ENCODE measurements around the gene RPS6KB2.

RPS6KB2 gene

DNA sequence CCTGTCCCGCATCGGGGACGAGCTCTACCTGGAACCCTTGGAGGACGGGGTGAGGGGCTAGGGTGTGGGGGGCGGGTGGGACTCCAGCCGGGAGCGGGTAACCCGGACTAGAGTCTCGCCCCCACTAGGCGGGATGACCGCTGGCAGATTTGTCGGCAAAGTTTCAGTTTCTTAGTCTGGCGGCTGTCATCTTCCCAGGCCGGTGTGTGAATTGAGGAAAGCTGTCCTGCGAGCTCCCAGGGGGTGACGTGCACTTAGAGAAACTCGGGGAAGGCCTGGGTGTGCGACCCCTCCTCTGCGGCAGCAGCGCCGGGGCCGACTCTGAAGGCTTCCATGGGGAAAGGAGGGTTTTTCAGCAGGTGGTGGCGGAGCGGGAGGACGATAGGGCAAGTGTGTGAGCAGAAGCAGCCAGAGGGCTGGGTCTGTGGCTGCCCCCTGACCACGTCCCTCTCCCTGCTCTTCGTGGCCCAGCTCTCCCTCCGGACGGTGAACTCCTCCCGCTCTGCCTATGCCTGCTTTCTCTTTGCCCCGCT is 36.0 kb upstream of the RPS6KB2 start:
- no peak for DNase-seq (ENCODE audit: low read depth)
- in situ Hi-C loops (cut with HindIII; ENCODE audit: low sequenced_read_pairs): no loop called here
- TF ChIP-seq, protein P1, sequence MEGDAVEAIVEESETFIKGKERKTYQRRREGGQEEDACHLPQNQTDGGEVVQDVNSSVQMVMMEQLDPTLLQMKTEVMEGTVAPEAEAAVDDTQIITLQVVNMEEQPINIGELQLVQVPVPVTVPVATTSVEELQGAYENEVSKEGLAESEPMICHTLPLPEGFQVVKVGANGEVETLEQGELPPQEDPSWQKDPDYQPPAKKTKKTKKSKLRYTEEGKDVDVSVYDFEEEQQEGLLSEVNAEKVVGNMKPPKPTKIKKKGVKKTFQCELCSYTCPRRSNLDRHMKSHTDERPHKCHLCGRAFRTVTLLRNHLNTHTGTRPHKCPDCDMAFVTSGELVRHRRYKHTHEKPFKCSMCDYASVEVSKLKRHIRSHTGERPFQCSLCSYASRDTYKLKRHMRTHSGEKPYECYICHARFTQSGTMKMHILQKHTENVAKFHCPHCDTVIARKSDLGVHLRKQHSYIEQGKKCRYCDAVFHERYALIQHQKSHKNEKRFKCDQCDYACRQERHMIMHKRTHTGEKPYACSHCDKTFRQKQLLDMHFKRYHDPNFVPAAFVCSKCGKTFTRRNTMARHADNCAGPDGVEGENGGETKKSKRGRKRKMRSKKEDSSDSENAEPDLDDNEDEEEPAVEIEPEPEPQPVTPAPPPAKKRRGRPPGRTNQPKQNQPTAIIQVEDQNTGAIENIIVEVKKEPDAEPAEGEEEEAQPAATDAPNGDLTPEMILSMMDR (IDR thresholded peaks at IDR 0.05; ENCODE audit: low read depth, low read length, missing control alignments): no peak
- H3K4me3 ChIP-seq (ENCODE audit: low read depth, low read length): peak overlapping the region; percentile 90

DNA sequence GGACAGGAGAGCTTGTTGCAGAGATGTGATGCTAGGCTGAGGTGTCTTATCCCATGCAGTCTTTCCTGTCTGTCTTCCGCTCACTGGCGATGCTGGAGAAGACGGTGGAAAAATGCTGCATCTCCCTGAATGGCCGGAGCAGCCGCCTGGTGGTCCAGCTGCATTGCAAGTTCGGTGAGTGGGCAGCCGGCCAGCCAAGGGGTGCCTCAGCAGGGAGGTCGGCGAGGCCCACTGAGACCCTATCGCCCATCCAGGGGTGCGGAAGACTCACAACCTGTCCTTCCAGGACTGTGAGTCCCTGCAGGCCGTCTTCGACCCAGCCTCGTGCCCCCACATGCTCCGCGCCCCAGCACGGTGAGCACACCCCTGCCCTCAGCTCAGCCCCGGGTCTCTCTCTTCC is 34.9 kb upstream of the RPS6KB2 start:
- in situ Hi-C loops (cut with HindIII; ENCODE audit: low sequenced_read_pairs): no loop called here
- TF ChIP-seq, protein P1 (IDR thresholded peaks at IDR 0.05; ENCODE audit: low read depth, low read length, missing control alignments): no peak
- no peak for DNase-seq (ENCODE audit: low read depth)
- H3K4me3 ChIP-seq (ENCODE audit: low read depth, low read length): no peak overlapping the region

DNA sequence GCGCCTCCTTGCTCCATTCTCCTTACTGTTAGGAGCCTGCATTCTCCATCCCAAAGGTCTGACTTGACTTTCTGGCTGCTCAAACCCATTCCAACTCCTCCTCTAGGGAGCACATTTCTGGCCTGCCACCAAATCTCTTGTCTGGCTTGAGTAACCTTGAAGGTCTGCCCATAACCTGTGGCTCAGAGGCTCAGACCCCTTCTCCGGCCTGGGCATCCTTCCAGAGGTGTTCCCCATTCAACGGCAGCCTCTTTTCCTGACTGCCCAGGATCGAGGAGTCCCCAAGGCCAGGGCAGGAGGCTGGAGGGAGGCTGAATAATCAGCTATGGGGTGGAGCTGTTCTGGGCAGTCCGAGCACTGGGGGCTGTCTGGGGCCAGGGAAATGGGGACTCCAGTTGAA is 34.3 kb upstream of the RPS6KB2 start:
- DNase-seq (ENCODE audit: low read depth): no peak
- H3K4me3 ChIP-seq (ENCODE audit: low read depth, low read length): no peak overlapping the region
- in situ Hi-C loops (cut with HindIII; ENCODE audit: low sequenced_read_pairs): no loop called here
- TF ChIP-seq, protein P1 (IDR thresholded peaks at IDR 0.05; ENCODE audit: low read depth, low read length, missing control alignments): no peak

DNA sequence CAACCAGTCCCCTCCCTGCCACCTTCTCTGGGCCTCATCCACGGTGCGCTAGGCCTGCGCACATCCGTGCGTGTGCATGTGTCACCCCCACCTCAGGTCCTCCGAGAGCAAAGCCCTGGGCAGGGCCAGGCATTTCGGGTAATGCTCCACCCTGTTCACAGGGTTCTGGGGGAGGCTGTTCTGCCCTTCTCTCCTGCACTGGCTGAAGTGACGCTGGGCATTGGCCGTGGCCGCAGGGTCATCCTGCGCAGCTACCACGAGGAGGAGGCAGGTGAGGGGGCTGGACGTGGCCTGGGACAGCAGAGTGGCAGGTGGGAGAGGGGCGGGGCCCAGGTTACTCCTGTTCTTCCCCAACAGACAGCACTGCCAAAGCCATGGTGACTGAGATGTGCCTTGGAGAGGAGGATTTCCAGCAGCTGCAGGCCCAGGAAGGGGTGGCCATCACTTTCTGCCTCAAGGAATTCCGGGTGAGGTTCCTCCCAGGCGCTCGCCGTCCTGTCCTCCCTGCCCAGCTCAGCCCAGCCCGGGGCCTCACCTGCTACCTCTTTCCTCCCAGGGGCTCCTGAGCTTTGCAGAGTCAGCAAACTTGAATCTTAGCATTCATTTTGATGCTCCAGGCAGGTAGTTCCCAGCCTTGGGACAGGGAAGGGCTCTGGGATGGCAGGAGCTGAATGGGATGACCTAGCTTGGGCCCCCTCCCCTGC is 32.6 kb upstream of the RPS6KB2 start:
- H3K4me3 ChIP-seq (ENCODE audit: low read depth, low read length): no peak overlapping the region
- in situ Hi-C loops (cut with HindIII; ENCODE audit: low sequenced_read_pairs): no loop called here
- no peak for DNase-seq (ENCODE audit: low read depth)
- TF ChIP-seq, protein P1 (IDR thresholded peaks at IDR 0.05; ENCODE audit: low read depth, low read length, missing control alignments): no peak

DNA sequence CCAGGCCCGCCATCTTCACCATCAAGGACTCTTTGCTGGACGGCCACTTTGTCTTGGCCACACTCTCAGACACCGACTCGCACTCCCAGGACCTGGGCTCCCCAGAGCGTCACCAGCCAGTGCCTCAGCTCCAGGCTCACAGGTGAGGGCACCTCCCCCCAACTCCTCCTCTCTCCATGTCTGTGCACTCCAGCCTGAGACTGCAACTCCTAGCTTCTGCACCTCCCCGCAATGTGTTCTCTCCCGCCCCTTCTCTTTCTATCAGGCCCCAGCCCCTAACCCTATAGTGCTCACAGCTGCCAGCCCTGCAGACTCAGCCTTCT is 32.1 kb upstream of the RPS6KB2 start:
- no peak for DNase-seq (ENCODE audit: low read depth)
- in situ Hi-C loops (cut with HindIII; ENCODE audit: low sequenced_read_pairs): no loop called here
- TF ChIP-seq, protein P1 (IDR thresholded peaks at IDR 0.05; ENCODE audit: low read depth, low read length, missing control alignments): no peak
- no peak overlapping the region for H3K4me3 ChIP-seq (ENCODE audit: low read depth, low read length)

DNA sequence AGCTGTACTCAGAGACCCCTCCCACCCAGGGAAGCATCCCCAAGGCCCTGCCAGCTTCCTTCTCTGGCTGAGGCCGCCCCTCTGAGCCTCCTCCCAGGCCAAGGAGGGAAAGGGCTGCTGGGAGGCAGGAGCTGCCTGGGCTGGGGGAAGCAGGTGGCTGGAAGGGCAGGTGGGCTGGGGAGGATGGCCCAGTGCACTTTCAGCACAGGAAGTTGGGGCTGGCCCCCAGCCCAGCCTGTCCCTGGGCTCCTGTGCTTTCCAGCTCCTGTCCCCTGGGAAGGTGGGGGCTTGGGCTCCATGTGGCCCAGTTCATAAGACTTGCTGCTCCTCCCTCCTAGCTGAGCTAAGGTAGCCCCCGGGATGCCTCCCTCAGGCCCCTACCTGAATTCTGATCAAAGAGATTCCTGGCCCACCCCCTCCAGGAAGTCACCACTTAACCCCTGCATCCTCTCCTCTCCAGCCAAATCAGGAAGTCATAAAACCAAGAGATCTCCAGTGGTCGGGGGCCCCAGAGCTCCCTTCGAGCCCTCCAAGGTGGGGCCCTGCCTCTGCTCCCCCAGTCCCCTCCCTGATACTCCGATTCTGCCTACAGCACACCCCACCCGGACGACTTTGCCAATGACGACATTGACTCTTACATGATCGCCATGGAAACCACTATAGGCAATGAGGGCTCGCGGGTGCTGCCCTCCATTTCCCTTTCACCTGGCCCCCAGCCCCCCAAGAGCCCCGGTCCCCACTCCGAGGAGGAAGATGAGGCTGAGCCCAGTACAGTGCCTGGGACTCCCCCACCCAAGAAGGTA is 31.5 kb upstream of the RPS6KB2 start:
- in situ Hi-C loops (cut with HindIII; ENCODE audit: low sequenced_read_pairs): no loop called here
- H3K4me3 ChIP-seq (ENCODE audit: low read depth, low read length): no peak overlapping the region
- DNase-seq (ENCODE audit: low read depth): no peak
- TF ChIP-seq, protein P1 (IDR thresholded peaks at IDR 0.05; ENCODE audit: low read depth, low read length, missing control alignments): no peak
